ENCODE data around the gene SPACDR.

- TF ChIP-seq CTCF (IDR thresholded peaks at IDR 0.05; ENCODE audit: insufficient read depth, low read length) (no peak), GABPA (IDR thresholded peaks at IDR 0.05; ENCODE audit: low read depth) (no peak), REST (IDR thresholded peaks at IDR 0.05; ENCODE audit: insufficient replicate concordance, low read depth) (no peak)
These were observed 30.3 kb downstream of the SPACDR start for GRCh38 chr7:100433592-100434296.
